Upper lobe of right lung (tissue), 1 donor: Measurements from ENCODE around the gene SMAD6. TPM values are rescaled to one million over a fixed set of nuclear protein-coding genes. Genes with fewer than 3 reads are reported as not detected.
A peak's percentile ranks its signal among the peaks of the same experiment; 100 is the strongest.

ENCODE experiments used
- ATAC-seq: fragments of 200-7000 bp; cut with Tn5 transposase; one replicate; pipeline ENCODE4 v1.9.1; 2020; ENCODE audit warnings: mild to moderate bottlenecking, moderate library complexity
- DNase-seq: peaks from one replicate; pipeline ENCODE4 v3.0.0-alpha.2; 2020
- H3K27ac ChIP-seq: fragments of 200-600 bp; one replicate; pipeline ENCODE4 v1.8.0; 2022
- H3K27me3 ChIP-seq: fragments of 200-600 bp; one replicate; pipeline ENCODE4 v1.8.0; 2022; ENCODE audit warnings: mild to moderate bottlenecking
- H3K36me3 ChIP-seq: fragments of 200-600 bp; one replicate; pipeline ENCODE4 v1.8.0; 2022
- H3K4me1 ChIP-seq: fragments of 200-600 bp; one replicate; pipeline ENCODE4 v1.8.0; 2022
- H3K4me3 ChIP-seq: fragments of 200-600 bp; one replicate; pipeline ENCODE4 v1.8.0; 2022; ENCODE audit warnings: mild to moderate bottlenecking
- H3K9me3 ChIP-seq: fragments of 200-600 bp; one replicate; pipeline ENCODE4 v1.8.0; 2022
- CTCF ChIP-seq: fragments of 200-600 bp; IDR thresholded peaks from one replicate; pipeline ENCODE4 v1.8.0; 2022; ENCODE audit warnings: antibody characterized with exemption
- intact Hi-C: fragments of 100-400 bp; cut with DNase I; formaldehyde crosslinking; loops from one replicate; pipeline ENCODE4 v1.11.0; 2022
- total RNA-seq: library from RNA; stranded (reverse); fragmentation: NEBNext Ultra II Directional; extraction: Animal tissue kit (Norgen Biotek cat#: 25700); gene quantifications from one replicate; pipeline ENCODE4 v1.2.1, GENCODE V29; 2021
- donor health status: DM: no; HTN: yes; CAD: no; lungs with severe emphysema.

The SMAD6 gene
- total RNA-seq, 1 donor from 2014 or later: 167 TPM

DNA sequence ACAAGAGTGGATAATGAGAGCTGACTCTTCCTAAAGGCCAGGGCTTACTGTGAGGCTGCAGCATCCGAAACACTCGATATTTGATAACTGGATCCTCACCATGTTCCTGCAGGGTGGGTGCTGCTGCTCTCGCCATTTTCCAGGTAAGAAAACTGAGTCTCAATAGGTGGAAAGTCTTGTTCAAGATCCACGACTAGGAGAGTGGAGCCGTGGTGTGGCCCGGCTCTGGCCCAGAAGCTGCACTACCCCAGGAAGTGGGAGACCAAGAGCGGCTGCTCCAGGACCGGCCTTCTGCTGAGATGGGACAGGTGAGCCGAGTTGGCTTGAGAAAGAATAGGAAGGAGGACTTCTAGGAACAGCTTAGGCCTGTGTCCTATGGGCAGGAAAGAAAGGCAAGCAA lies 121.6 kb downstream of the SMAD6 start:
- intact Hi-C loops: no loop called here
- DNase-seq (no peak), ATAC-seq (no peak)

DNA sequence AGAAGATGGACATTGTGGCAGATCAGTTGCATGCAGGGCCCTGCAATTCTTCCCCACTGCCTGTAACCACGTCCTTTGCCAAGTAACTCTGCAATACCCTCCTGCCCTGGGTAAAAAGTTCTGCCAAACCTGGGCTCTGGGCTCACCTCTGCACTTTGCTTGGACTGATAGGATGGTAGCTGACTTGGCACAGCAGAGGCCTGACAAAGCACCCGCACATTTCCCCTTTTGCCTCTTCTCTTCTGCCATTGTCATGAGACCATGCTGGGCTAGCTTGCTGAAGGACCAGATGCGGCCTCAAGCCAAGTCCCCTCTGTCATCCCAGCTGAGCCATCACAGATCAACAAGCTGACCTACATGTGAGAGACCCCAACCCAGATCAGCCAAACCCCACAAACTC lies 122.4 kb downstream of the SMAD6 start:
- peak; percentile 27 for ATAC-seq
- peak; percentile 52 for DNase-seq

More for the DNA sequence above, 121.6 kb downstream of the SMAD6 start:
- no peaks in the 10 kb centered on the region for H3K9me3 ChIP-seq
- no peaks in the 10 kb centered on the region for H3K36me3 ChIP-seq
- H3K27ac ChIP-seq: no peak overlapping the region
- H3K4me1 ChIP-seq: no peaks in the 10 kb centered on the region
- H3K4me3 ChIP-seq: no peak overlapping the region
- no peak for TF ChIP-seq CTCF
- no peaks in the 10 kb centered on the region for H3K27me3 ChIP-seq

DNA sequence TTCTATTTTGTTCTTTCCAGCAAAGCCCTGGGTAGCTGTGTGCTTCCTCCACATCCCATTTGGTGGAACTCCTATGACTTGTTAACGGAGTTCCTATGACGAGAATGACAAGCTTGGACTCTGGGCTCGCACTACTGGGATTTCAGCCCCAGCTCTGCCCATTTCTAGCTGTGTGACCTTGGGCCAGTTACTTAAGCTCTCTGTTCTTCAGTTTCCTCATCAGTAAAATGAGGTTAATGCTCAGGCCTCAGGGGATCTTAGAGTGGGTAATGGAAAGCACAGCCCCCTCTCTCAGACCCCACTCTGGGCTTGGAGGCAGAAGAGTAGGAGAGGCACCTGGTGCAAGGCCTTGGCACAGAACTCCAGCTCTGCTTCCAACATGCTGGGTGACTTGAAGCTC lies 123.1 kb downstream of the SMAD6 start:
- DNase-seq (peak; percentile 11), ATAC-seq (no peak)
- Histone ChIP-seq H3K36me3 (no peaks in the 10 kb centered on the region), H3K4me1 (no peaks in the 10 kb centered on the region), H3K4me3 (no peak overlapping the region), H3K27ac (no peak overlapping the region), H3K9me3 (no peaks in the 10 kb centered on the region), H3K27me3 (no peaks in the 10 kb centered on the region)
- intact Hi-C loops: no loop called here
- TF ChIP-seq CTCF: no peak

More for the DNA sequence above, 122.4 kb downstream of the SMAD6 start:
- Histone ChIP-seq H3K27me3 (no peaks in the 10 kb centered on the region), H3K4me1 (no peaks in the 10 kb centered on the region), H3K27ac (no peak overlapping the region), H3K4me3 (no peak overlapping the region), H3K9me3 (no peaks in the 10 kb centered on the region), H3K36me3 (no peaks in the 10 kb centered on the region)
- intact Hi-C loops: no loop called here
- TF ChIP-seq CTCF: no peak

DNA sequence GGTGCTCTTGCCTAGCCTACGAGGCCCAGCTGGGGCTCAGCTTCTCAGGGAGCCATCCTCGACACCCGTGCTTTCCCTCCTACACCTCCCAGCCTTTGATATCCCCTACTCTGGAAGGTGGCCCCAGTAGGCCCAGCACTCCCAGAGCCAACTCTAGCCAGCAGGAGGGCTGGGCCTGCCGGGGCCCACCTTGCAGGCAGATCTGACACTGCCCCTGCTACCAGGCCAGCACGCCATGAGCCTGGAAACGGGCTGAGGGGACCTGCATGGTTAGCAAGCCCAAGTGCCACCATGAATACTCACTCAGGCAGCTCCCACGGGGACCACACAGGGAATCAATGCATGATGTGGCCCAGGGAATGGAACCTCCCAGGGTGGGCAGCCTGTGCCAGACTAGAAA lies 123.7 kb downstream of the SMAD6 start:
- Histone ChIP-seq H3K4me3 (no peak overlapping the region), H3K9me3 (no peaks in the 10 kb centered on the region), H3K27me3 (no peaks in the 10 kb centered on the region), H3K36me3 (no peaks in the 10 kb centered on the region), H3K4me1 (no peaks in the 10 kb centered on the region), H3K27ac (no peak overlapping the region)
- DNase-seq: peak; percentile 56
- ATAC-seq: no peak
- intact Hi-C loops: no loop called here
- no peak for TF ChIP-seq CTCF

GRCh38 chr15:66826507-66826906 lies 124.5 kb downstream of the SMAD6 start:
- ATAC-seq (no peak), DNase-seq (peak; percentile 17)
- Histone ChIP-seq H3K4me1 (no peaks in the 10 kb centered on the region), H3K27me3 (no peaks in the 10 kb centered on the region), H3K36me3 (no peaks in the 10 kb centered on the region), H3K9me3 (no peaks in the 10 kb centered on the region), H3K4me3 (no peak overlapping the region), H3K27ac (no peak overlapping the region)
- intact Hi-C loops: no loop called here
- TF ChIP-seq CTCF: no peak

GRCh38 chr15:66827039-66827697 lies 125.1 kb downstream of the SMAD6 start:
- no peak for TF ChIP-seq CTCF
- Histone ChIP-seq H3K9me3 (no peaks in the 10 kb centered on the region), H3K4me1 (no peaks in the 10 kb centered on the region), H3K27me3 (no peaks in the 10 kb centered on the region), H3K36me3 (no peaks in the 10 kb centered on the region), H3K4me3 (no peak overlapping the region), H3K27ac (no peak overlapping the region)
- ATAC-seq (no peak), DNase-seq (peak; percentile 3)
- intact Hi-C loops: no loop called here
